Activated CD4-positive, CD25-positive, alpha-beta regulatory T cell treated with anti-CD3 and anti-CD28 coated beads, Interleukin-2, amount 50 U/mL, for 72 hours (primary cell): ENCODE results near the gene DGCR2.
"Not testable (repeated sequence)": the region's sequence is repeated elsewhere in the genome, so short reads cannot be mapped to it uniquely, and the experiment has no call there.

Experiments
- DNase-seq: peaks from one replicate; pipeline ENCODE4 v3.0.0; 2021

Gene DGCR2

DNA sequence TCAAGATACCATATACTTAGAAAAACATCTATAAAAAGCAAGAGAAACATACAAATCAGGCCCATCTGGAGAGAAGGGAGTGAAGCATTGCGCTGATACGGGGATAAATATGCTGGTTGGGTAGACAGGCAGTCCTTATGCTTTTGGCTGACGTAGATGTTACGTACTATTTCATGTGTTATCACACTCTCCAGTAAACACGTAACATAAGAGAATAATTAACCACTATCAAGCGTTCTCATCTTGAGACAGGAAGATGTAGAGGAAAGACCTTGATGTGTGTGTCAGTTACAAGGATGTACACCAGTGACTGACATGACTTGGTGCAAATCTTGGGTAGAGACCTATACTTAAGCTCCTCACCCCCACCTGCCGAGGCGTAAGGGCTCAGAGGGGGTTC, 99.5 kb downstream of the DGCR2 start:
- no peak for DNase-seq

DNA sequence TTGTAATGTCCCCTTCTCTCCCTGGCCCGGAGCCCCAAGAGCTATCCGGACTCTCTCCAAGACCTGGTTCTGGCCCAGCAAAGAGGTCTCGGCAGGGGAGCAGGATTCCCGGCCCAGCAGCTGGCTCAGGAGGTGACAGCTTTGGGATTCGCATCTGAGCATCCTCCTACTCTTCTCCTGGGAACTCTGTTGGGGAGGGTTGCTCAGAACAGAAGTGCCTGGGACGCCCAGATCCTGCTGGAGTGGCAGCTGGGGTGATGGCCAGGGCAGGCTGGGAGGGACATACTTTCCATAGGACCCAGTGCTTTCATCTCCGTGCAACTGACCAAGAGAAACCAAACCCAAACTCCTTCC, 102.6 kb downstream of the DGCR2 start:
- DNase-seq, result peak; percentile 21

DNA sequence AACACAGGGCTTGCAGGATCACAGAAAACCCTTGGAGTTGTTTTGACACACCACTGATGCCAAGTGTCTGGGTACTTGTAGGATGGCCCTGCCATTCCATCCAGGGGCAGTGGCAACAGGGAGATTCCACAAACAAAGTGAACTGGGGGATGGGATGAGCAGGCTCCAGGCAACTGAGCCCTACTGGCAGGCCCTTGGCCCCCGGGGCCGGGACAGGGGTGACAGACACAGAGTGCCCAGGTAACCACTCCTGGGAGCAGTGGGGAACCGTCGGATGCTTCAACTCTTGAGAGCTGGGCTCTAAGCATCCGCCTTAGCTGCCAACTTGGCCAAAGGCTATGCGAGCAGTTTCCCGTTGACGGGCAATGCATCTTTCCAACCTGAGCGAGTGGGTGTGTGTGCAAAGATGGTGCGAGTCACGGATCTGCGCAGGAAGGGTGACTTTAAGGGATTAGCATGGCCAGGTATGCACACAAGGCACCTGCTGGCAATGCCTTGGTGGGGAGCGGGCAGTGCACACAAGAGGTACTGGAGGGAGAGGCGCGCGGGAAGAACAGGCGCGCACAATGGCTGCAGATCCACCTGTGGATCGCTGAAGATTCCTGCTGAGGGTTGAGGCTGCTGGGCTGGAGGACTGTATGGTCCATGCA, 103.1 kb downstream of the DGCR2 start:
- DNase-seq, result peak; percentile 29

DNA sequence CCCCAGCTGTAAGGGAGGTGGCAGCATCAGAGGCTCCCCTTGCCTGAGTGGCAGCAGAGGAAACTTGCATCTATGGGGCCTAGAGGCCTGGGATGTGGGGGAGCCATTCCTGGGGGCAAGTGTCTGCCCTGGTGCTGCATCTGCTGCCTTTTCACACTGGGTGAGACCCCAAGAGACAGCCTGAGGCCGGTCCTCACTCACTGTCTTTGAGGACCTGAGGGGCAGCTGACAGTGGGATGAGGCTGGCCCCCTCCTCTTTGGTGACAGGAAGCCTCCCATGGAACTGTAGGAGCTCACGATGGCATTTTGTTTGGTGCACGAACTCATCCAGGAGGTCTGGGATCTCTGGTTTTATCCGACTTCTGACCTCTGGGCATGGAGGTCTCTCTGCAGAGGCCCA, 104.0 kb downstream of the DGCR2 start:
- no peak for DNase-seq

- DNase-seq, result peak; percentile 11
Measured at GRCh38 chr22:19016081-19016766, 106.0 kb downstream of the DGCR2 start.

GRCh38 chr22:19014886-19015285, 107.3 kb downstream of the DGCR2 start:
- no peak for DNase-seq

DNA sequence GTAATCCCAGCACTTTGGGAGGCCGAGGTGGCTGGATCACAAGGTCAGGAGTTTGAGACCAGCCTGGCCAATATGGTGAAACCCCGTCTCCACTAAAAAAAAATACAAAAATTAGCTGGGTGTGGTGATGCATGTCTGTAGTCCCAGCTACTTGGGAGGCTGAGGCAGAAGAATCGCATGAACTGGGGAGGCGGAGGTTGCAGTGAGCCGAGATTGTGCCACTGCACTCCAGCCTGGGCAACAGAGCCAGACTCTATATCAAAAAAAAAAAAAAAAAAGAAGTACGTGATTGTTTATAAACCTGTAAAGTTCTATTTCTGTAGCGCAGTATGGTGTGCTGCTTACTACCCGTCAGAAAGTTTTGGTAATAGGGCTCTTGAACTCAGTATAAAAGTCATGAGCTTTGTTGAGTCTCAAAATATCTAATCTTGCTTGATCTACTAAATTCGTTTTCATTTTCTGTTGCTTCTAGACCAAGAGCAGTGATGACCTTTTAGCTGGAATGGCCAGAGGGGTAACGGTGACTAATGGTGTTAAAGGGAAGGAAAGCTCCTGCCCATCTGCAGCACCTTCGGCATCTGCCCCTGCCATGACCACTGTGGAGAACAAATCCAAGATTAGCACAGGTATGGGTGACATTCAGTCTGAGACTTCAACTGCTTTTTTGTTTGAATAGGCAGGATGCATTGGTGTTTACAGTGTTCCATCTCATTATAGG, 108.2 kb downstream of the DGCR2 start:
- not testable (repeated sequence) for DNase-seq

GRCh38 chr22:19013411-19013810, 108.8 kb downstream of the DGCR2 start:
- DNase-seq, result not testable (repeated sequence)

DNA sequence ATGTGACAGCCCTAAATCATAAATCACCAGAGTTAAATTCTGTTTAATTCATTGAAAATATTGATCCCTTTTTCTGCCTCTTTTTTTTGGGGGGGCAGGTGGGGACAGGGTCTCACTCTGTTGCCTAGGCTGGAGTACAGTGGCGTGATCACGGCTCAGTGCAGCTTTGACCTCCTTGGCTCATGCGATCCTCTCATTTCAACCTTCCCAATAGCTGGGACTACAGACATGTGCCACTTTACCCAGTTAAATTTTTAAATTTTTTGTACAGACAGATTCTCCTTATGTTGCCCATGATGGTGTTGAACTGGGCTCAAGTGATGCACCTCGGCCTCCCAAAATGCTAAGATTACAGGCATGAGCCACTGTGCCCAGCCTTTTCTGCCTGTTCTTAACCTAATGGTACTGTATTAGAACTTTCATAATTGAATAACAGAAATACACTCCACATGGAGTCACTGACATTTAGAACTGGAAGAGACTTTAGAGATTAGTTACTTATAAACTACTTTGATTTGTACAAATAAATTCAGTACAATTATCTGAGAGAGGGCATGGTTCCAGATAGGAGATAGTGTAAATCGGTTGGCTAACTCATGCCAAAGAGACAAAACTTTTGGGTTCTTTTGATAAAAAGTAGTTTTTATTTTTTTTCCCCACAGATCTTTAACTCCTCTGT, 109.8 kb downstream of the DGCR2 start:
- no peak for DNase-seq

- not testable (repeated sequence) for DNase-seq
Measured at GRCh38 chr22:19011611-19012010, 110.6 kb downstream of the DGCR2 start.

GRCh38 chr22:19011075-19011474, 111.1 kb downstream of the DGCR2 start:
- DNase-seq, result no peak

GRCh38 chr22:19005905-19006304, 116.3 kb downstream of the DGCR2 start:
- no peak for DNase-seq

DNA sequence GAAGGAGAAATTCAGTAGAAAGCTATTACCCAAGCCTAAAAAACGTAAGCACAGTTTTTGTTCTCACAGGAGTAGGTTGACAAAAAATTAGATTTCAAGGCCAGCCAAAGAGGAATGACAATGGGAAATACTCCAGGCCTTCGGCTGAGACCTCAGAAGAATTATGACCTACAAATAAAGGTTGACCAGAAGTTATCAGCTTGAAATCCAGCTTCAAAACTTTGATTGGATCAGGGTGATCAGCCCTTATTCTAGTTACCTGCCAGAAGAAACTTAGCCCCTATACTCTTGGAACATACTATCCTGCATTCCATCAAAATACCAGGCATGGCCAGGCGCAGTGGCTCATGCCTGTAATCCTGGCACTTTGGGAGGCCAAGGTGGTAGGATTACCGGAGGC, 117.7 kb downstream of the DGCR2 start:
- no peak for DNase-seq

DNA sequence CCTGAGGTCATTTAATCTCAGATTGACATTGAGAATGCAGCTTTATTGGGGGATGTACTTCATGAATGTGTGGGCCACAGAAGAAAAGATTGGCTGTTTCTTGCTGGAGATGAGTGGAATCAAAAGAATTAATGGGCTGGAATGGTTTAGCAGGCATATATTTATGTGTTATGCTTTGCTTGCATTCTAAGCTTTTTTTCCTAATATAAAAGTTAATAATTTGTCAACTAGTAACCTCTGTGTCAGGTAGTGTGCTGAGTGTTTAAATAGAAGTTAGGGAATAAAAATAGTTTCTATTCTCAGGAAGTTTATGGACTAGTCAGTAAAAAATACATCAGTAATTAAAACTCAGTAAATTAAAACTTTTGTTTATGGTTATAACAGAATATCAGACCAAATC, 118.7 kb downstream of the DGCR2 start:
- DNase-seq, result no peak

DNA sequence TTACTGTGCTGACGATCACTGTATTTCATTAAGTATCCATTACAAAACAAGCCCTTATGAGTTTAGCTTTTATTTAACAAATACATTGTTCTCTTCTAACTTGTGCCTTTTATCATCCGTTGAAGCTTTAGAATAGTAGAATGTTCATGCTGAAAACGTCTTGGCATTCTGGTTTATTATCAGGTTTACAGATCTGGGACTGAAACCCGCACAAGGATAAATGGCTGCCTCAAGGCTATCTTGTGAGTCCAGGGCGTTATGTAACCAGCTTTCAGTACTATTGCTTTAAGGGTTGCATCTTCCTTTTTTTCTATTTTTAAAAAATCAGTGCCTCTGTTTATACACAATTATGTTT, 119.6 kb downstream of the DGCR2 start:
- DNase-seq, result no peak

GRCh38 chr22:19001204-19001603, 121.0 kb downstream of the DGCR2 start:
- no peak for DNase-seq

GRCh38 chr22:19000106-19000505, 122.1 kb downstream of the DGCR2 start:
- not testable (repeated sequence) for DNase-seq

DNA sequence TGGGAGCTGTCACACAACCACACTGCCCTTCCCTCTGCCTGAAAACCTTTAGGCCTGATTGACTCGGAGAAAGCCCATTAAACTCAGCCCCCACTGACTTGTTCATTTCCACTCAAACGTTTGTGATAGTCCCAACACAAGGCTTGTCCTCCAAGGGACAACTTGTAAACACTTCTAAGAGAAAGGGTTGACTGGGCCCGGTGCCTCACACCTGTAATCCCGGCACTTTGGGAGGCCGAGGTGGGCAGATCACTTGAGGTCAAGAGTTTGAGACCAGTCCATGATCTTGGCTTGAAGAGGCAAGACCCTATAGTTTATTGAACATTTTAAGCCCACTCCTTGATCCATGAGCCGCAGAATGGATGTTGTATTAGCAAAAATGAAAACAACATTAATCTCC, 122.8 kb downstream of the DGCR2 start:
- DNase-seq, result no peak

GRCh38 chr22:18999008-18999407, 123.2 kb downstream of the DGCR2 start:
- DNase-seq, result no peak

DNA sequence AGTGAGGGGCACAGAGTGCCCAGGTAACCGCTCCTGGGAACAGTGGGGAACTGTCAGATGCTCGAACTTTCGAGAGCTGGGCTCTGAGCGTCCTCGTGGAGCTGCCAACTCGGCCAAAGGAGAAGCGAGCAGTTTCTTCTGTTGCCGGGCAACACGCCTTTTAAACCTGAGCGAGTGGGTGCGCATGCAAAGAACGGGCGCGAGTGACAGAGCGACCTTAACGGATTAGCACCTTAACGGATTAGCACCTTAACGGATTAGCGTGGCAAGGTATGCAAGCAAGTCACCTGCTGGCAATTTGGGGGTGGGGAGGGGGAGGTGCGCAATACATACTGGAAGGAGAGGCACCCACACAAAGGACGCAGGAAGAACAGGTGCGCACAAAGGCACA, 124.3 kb downstream of the DGCR2 start:
- DNase-seq, result no peak

DNA sequence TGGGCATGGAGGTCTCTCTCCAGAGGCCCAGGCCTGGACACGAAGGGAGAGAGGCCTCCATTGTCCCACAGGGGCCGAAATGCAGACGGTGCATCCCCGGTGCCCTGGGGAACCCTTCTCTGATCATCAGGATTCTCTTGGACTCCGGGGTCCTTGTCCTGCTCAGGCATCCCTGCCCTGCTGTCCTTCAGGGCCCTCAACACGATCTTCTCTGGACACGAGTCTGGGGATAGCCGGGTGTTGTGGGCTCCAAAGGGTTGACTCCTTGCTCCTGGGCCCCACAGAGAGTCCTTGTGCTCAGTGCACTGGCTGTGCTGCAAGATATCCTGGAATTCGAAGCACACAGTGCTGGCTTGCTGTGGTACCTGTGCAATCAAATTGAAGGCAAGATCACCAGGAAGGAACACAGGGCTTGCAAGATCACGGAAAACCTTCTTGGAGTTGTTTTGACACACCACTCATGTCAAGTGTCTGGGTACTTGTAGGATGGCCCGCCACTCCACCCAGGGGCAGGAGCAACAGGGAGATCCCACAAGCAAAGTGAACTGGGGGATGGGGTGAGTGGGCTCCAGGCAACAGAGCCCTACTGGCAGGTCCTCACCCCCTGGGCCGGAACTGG, 124.8 kb downstream of the DGCR2 start:
- DNase-seq, result no peak

DNA sequence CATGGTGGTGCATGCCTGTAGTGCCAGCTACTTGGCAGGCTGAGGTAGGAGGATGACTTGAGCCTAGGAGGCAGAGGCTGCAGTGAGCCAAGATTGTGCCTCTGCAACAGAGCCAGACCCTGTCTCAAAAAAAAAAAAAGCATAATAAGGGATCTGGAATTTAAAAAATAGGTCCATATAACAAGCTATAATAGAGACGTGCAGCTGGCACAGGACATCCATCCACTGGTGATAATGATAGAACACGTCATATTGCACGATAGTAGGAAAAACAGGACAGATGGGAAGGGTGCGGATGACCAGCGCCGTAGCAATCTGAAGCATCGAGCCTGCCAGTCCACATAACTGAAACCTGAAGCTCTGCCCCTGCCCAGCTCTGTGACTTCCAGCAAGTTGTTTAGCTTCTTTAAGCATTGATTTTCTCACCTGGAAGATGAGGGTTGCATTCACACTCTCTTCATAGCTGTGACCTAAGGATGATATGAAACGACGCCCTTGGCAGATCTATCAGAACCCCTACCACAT, 125.8 kb downstream of the DGCR2 start:
- no peak for DNase-seq

DNA sequence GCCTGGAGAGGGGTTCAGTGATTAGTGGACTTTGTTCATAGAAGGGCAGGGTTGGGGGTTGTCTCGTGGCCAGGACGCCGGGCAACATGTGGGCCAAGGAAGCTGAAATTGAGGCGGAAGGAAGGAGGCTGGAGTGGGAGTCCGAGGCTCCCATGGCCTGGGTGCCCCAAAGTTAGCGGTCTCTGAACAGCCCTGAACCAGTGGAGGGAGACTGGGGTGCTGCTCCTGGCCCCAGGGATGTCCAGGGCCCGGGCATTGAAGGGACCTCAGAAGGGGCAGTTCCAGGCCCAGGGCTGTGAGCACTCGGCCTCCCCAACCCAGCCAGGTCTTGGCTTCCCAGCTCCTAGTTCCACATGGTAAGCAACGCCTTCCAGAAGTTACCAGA, 126.9 kb downstream of the DGCR2 start:
- no peak for DNase-seq
